HG03095 (cell line): ENCODE results near the gene BUD31.
A peak's percentile ranks its signal among the peaks of the same experiment; 100 is the strongest.
"Not testable (repeated sequence)": the region's sequence is repeated elsewhere in the genome, so short reads cannot be mapped to it uniquely, and the experiment has no call there.

ENCODE experiments used
- ATAC-seq: cut with Tn5 transposase; IDR thresholded peaks from one replicate; pipeline ENCODE4 v1.9.1; 2021; ENCODE audit warnings: moderate library complexity; ENCODE audit not compliant: unreplicated experiment

The BUD31 gene

DNA sequence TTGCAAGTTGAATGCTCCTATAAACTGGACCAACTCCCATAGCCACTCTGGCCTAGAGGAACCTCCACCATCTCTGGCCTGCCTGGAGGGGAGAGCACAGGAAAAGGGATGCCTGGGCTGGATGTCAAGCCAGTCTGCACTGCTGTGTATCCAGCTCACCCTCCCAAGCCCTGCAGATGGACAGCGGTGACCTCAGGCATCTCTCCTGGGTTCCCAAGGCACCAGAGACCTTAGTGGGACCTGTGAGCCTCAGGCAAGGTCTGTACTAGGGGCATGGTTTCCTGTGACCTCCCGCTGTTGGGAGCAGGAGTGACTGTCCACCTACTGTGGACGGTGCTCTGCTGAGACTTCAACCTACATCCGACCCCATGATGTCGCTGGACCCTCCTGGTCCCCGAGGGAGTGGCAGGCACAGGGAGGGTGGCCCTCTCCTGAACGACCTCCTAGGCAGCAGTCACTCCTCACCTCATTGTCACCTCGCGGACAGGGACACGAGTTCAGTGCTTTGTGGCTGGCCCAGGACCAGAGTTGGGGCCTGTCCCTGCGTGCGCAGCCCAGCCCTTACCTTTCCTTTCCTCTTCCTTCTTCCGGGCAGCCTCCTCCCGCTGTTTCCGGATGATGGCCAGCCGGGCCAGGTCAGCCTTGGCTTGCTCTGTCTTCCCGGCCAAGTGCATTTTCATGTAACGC is 11.3 kb upstream of the BUD31 start:
- ATAC-seq: no peak

DNA sequence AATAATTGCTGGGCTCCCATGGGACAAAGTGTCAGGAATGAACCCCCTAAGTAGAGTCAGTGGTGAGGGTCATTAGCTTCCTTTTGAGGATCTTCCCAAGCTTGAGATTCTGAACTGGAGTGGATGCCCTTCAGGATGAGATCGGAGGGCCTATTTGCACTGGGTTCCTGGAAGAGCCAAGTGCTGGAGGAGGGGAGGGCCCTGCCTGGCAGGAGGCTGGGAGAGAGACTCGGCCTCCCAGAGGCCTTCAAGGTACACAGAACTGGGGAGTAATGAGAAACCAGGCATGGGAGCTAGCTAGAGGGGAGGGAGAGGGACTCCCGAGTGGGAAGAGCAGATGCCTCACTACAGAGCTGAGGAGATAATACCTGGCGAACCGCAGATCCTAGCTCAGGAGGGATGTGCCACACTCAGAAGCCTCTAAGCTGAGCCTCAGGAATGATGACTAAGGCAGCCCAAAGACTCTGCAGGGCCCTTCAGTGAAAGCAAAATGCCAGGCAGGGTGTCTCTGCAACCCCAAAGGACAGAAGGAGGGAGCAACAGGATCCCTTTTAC is 9.8 kb upstream of the BUD31 start:
- ATAC-seq: no peak

- ATAC-seq: no peak
Measured at GRCh38 chr7:99399597-99399996, 9.2 kb upstream of the BUD31 start.

DNA sequence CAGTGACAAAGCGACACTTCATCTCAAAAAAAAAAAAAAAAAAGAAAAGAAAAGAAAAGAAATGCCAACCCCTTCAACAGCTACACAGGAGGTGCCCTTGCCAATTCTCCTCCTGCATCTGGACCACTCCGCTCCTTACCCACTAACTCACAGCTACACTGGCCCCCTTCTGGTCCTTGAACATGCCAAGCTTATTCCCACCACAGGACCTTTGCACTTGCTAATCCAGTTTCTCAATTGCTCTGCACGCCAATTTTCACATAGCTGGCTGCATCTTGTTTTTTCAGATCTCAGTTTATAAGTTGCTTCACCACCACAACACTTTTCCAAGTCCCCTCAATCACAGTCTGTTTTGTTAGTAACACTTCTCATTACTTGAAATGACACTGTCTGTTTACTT is 5.9 kb upstream of the BUD31 start:
- ATAC-seq: no peak

GRCh38 chr7:99403764-99404163 is 5.0 kb upstream of the BUD31 start:
- ATAC-seq: no peak

DNA sequence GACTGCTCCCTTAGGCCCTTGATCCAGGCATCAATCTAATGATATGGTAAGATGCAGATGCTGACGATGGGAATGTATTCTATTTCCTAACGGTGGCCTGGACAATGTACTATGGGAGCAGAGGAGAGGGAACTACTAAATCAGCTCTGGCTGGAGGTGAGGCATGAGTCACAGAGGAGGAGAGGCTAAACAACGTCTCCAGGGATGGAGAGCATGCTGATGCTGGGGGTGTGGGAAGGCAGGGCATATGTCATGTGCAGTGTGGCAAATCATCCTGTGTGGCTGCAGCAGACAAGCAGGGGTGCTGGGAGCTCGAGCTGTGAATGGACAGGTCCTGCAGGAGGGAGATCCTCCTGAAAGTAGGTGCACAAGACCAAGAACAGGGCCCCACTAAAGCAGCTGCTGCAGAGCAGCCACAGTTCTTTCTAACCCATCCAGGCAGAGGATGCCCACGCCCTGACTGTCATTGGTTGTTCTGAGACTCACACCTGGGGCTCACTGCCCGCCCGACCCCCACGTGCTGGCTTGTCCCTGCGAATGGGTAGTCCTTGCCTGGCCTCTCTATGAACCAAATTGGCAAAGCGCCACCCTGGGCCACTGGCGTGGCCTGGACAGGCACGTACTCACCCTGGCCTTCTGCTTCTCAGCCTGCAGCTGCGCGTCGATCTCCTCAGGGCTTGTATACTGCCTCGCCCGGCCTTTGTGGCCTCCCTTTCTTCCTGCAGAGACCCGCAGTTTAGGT is 4.4 kb upstream of the BUD31 start:
- no peak for ATAC-seq

GRCh38 chr7:99404977-99405320 is 3.8 kb upstream of the BUD31 start:
- no peak for ATAC-seq

- ATAC-seq: no peak
Measured at GRCh38 chr7:99406557-99406956, 2.2 kb upstream of the BUD31 start.

DNA sequence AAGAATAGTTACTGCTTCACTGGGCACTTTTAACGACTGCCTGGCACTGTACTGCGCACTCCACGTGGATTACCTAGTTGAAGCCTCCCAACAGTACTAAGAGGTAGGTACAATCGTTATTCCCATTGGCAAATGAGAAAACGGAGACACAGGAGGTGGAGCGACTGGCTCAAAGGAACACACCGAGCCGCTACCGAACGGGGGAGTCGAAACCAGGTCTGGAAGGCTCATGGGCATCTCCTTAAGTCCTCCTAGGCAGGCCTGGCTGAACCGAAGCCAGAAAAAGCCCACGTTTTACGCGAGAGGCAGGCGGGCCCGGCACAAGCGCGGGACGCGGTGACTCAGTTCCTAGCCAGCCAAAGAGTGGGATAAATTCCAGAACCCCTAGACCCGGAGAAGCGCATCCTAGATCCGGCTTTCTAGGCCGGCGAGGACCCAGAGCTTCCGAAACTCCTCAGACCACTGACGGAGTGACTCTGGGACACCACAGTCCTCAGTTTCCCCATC is 844 bp upstream of the BUD31 start:
- ATAC-seq: no peak

GRCh38 chr7:99409192-99409572 is 413 bp downstream of the BUD31 start:
- ATAC-seq: peak; percentile 7

- ATAC-seq: no peak
Measured at GRCh38 chr7:99409806-99410205, 1.0 kb downstream of the BUD31 start.

DNA sequence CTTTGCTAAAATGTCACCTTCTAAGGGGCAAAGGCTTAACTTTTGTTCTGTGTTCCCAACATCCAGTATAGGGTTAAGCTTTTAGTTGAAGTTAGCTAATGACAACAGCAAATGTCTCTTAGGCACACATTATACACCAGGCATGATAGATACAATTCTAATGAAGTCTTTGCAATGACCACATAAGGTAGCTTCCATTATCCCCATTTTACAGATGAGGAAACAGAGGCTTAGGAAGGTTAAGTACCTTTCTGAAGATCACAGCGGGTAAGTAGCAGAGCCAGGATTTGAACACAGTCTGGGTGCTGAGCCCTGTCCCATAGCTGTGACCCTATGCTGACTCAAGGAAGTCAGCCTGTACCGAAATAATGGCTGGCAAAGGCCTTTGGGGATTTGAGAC is 1.9 kb downstream of the BUD31 start:
- no peak for ATAC-seq

DNA sequence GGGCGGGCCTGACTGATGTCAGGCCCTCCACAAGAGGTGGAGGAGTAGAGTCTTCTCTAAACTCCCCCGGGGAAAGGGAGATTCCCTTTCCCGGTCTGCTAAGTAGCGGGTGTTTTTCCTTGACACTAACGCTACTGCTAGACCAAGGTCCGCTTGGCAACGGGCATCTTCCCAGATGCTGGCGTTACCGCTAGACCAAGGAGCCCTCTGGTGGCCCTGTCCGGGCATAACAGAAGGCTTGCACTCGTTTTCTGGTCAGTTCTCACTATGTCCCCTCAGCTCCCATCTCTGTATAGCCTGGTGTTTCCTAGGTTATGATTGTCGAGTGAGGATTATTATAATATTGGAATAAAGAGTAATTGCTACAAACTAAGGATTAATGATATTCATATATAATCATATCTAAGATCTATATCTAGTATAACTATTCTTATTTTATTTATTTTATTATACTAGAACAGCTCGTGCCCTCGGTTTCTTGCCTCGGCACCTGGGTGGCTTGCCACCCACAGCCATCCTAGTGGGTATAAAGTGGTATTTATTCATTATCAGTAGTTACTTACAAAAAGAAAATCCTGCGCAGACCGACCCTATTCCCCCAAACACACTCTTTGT is 6.9 kb downstream of the BUD31 start:
- ATAC-seq: not testable (repeated sequence)

GRCh38 chr7:99418260-99418659 is 9.5 kb downstream of the BUD31 start:
- no peak for ATAC-seq

DNA sequence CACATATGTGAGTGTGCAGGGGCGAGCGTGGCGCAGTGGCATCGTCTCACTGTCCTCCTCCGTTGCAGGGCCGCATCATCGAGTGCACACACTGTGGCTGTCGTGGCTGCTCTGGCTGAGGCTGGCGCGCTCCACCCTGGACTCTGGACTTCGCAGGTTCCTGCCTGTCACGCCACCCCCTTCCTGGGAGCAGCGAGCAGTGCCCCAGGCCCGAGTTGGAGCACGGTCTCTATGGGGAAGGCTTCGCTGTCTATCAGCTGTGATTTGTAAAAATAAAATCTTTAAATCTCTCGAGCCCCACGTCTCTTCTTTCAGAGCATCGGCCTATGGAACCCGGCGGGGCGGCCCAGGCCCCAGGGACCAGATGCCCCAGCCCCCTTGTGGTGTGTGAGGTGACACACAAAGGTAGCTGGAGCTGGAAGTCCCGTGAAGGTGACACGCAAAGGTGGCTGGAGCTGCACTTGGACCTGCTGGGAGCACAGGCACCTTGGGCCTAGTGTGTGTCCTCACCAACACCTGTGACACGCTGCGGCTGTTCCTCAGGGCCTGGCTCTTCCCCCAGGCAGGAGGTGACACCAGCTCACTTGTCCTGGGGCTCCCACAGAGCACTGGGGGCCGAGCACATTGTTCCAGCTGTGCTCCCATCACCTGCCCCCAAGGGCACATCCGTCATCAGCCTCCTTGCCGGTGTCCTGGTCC is 10.7 kb downstream of the BUD31 start:
- ATAC-seq: no peak

GRCh38 chr7:99420213-99420612 is 11.4 kb downstream of the BUD31 start:
- no peak for ATAC-seq

DNA sequence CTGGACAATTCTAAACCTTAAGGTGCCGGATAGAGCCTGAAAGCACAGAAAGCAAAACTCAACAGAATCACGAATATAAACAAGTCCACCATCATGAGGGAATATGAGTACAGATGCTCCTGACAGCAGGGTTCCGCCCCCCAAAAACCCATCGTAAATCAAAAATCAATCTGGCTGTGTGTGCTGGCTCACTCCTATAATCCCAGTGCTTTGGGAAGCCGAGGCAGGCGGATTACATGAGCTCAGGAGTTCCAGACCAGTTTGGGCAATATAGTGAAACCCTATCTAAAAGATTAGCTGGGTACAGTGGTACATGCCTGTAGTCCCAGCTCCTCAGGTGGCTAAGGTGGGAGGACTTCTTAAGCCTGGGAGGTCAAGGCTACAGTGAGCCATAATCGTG is 12.2 kb downstream of the BUD31 start:
- ATAC-seq: no peak

DNA sequence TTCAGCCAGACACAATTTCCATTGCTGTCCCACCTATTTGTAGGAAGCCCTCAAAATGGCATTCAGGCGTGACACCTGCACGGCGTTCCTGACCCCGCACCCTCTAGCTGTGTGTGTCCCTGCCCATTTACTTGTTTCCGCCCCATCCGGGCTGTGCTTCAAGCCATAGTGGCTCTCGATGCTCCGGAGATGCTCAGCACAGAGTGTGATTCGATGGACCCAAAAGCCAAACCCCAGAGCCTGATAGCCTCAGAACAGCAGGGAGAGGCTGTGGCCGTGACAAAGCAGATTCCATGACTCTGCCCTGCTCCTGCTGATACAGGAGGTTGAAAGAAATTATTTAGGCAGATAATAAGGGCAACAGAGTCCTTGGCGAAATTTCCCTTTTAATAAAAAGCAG is 13.4 kb downstream of the BUD31 start:
- ATAC-seq: no peak

GRCh38 chr7:99422625-99423024 is 13.9 kb downstream of the BUD31 start:
- ATAC-seq: no peak

GRCh38 chr7:99424932-99425730 is 16.4 kb downstream of the BUD31 start:
- no peak for ATAC-seq
